Stomach (tissue), 4 donors: ENCODE results near the gene CETP.

Experiments used
- CTCF ChIP-seq, 7 experiments: fragments of 450-650 bp in 4 of 7; fragments of 200-600 bp in 3 of 7; sonication (generic) in 3 of 7; IDR thresholded peaks; one replicate each; pipeline ENCODE4 v1.5.1; 2016 to 2019; ENCODE audit warnings: antibody characterized with exemption in 7 of 7, control low read depth in 2 of 7, mild to moderate bottlenecking in 1 of 7
- EP300 ChIP-seq: sonication (generic); formaldehyde crosslinking; IDR thresholded peaks from one replicate; pipeline ENCODE4 v1.6.1; 2017; ENCODE audit warnings: antibody characterized with exemption
- POLR2A ChIP-seq, 4 donors: fragments of 450-650 bp; IDR thresholded peaks; one replicate each; pipeline ENCODE4 v1.6.1; 2016; ENCODE audit warnings: antibody characterized with exemption in 4 of 4, control low read depth in 2 of 4, mild to moderate bottlenecking in 1 of 4, moderate library complexity in 1 of 4
- POLR2AphosphoS5 ChIP-seq, 3 donors: sonication (generic); formaldehyde crosslinking; IDR thresholded peaks; one replicate each; pipeline ENCODE4 v1.6.1; 2016; ENCODE audit warnings: antibody characterized with exemption in 3 of 3

DNA sequence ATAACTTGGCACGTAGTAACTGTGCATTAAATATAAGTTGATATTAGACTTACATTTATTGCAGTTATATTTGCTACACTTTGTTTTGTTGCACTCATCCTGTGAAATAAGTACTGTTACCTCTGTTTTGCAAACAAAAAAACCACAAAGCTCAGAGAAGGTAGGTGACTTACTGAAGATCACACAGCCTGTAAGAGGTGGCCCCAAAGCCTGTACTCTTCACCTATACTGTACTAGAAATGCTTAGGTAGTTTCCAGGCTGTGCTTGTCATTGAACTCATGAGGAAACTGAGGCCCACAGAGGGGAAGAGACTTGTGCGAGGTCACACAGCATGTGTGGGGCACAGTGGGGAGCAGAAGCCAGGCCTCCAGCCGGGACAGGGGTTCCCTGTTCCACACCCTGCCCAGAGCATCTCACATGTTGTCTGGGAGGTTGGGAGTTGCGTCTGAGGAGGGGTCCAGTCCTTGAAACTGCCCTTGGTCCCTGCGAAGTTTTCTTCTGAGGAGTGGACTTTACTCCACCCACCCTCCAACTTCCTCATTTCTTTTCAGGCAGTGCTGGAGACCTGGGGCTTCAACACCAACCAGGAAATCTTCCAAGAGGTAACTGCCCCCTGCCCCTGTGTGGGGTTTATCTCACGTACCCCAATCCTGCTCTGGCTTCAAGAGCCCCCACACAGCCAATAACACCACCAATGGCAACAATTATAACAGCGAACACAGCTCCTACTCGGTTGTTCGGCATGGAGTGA, 13.0 kb downstream of the CETP start:
- TF ChIP-seq POLR2A (IDR thresholded peaks at IDR 0.05): no peak
- no peak for TF ChIP-seq CTCF (IDR thresholded peaks at IDR 0.05)
- no peak for TF ChIP-seq POLR2AphosphoS5 (IDR thresholded peaks at IDR 0.05)
- no peak for TF ChIP-seq EP300
